GDM1 (cell line): ENCODE measurements around the gene COX4I2.
"Not testable (repeated sequence)": the region's sequence is repeated elsewhere in the genome, so short reads cannot be mapped to it uniquely, and the experiment has no call there.

Experiments
- DNase-seq: peaks from one replicate; lab custom pipeline; 2025; lab: John Stamatoyannopoulos, UW

COX4I2 gene

GRCh38 chr20:31637660-31638059 lies at the start of gene COX4I2:
COX4I2 (plus strand) TSS chr20:31637912; CDS start chr20:31639018, 1,106 bp downstream.
- no peak for DNase-seq

- no peak for DNase-seq
These were observed 46.9 kb upstream of the COX4I2 start for GRCh38 chr20:31590717-31591225.

GRCh38 chr20:31593221-31594001 lies 44.3 kb upstream of the COX4I2 start:
- no peak for DNase-seq

- DNase-seq = no peak
These were observed 43.6 kb upstream of the COX4I2 start for GRCh38 chr20:31594002-31594557.

GRCh38 chr20:31594558-31595379 lies 42.9 kb upstream of the COX4I2 start:
- DNase-seq = no peak

GRCh38 chr20:31595380-31595653 lies 42.4 kb upstream of the COX4I2 start:
- DNase-seq = no peak

- no peak for DNase-seq
These were observed 41.9 kb upstream of the COX4I2 start for GRCh38 chr20:31595654-31596411.

GRCh38 chr20:31596412-31596715 lies 41.3 kb upstream of the COX4I2 start:
- not testable (repeated sequence) for DNase-seq

GRCh38 chr20:31596831-31597480 lies 40.8 kb upstream of the COX4I2 start:
- DNase-seq = no peak

GRCh38 chr20:31597481-31597855 lies 40.2 kb upstream of the COX4I2 start:
- no peak for DNase-seq

GRCh38 chr20:31602431-31602778 lies 35.3 kb upstream of the COX4I2 start:
- DNase-seq = no peak

GRCh38 chr20:31602779-31603441 lies 34.8 kb upstream of the COX4I2 start:
- DNase-seq = no peak

GRCh38 chr20:31603822-31604566 lies 33.7 kb upstream of the COX4I2 start:
- peak; percentile 87 for DNase-seq

GRCh38 chr20:31604567-31605030 lies 33.1 kb upstream of the COX4I2 start:
- no peak for DNase-seq

GRCh38 chr20:31605031-31605901 lies 32.4 kb upstream of the COX4I2 start, which contains the start of gene ID1:
ID1 (plus strand) TSS chr20:31605289; CDS start chr20:31605388, 99 bp downstream.
- peak; percentile 91 for DNase-seq

GRCh38 chr20:31605902-31606803 lies 31.6 kb upstream of the COX4I2 start:
- DNase-seq = no peak

- DNase-seq = peak; percentile 21
These were observed 30.7 kb upstream of the COX4I2 start for GRCh38 chr20:31606804-31607639.
